Measurements from ENCODE around the gene ZBTB42. TPM values are rescaled to one million over a fixed set of nuclear protein-coding genes. Genes with fewer than 3 reads are reported as not detected.
"Not testable (repeated sequence)": the region's sequence is repeated elsewhere in the genome, so short reads cannot be mapped to it uniquely, and the experiment has no call there.

The ZBTB42 gene
- total RNA-seq, 1 experiment from 2014 or later: 5.5 TPM

DNA sequence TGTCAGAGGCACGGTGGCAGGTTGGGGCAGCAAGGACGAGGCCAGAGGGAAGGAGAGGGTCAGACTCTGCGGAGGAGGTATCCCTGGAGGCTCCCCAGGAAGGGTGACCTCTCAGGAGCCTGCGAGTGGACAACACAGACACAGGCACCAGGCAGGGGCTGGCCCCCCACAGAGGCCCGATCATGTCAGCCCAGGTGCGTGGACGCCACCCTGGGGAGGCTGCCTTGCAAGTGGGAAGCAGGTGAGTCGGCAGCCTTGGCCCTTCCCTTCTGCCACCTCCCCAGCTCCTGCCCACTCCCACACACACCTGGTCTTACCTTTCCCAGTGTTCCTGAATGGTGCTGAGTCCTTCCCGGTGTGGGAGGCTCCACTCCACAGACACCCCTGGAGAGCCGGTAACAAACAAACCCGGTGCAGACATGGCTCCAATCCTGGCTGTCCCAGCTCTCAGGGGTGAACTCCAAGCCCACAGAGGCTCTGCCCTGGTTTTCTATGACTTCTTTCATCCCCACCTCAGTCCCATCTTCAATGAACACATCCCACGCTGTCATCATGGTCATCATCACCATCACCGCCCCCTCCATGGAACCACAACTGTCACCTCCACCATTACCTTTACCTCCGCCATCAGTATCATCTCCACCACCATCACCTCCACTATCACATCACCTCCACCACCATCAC is 5.2 kb downstream of the ZBTB42 start:
- no peak for DNase-seq (ENCODE audit: low read depth)

GRCh38 chr14:104806625-104807465 is 5.9 kb downstream of the ZBTB42 start:
- DNase-seq (ENCODE audit: low read depth): no peak

- DNase-seq (ENCODE audit: low read depth): no peak
Observed at GRCh38 chr14:104808456-104808855, 7.6 kb downstream of the ZBTB42 start.

- DNase-seq (ENCODE audit: low read depth): no peak
Observed at GRCh38 chr14:104810316-104810715, 9.4 kb downstream of the ZBTB42 start.

DNA sequence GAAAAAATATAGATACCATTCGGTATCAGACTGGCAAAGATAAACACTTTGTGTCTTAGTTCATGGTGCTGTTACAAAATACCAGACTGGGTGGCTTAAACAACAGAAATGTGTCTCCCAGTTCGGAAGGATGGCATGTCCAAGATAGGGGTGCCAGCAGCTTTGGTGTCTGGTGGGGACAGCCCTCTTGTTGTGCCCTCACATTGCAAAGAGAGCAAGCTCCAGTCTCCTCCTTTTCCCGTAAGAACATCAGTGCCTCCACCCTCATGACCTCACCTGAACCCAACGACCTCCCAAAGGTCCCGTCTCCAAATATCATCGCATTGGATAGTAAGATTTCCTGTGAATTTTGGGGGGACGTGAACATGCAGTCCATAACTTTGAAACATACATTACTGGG is 12.4 kb downstream of the ZBTB42 start:
- no peak for DNase-seq (ENCODE audit: low read depth)

DNA sequence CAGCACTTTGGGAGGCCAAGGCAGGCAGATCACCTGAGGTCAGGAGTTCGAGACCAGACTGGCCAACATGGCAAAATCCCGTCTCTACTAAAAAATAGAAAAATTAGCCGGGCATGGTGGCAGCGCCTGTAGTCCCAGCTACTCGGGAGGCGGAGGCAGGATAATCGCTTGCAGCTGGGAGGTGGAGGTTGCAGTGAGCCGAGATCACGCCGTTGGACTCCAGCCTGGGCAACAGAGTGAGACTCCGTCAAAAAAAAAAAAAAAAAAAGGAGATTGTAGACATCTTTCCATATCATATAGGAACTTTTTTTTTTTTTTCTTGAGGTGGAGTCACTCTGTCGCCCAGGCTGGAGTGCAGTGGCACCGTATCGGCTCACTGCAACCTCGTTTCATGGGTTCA is 13.8 kb downstream of the ZBTB42 start:
- DNase-seq (ENCODE audit: low read depth): not testable (repeated sequence)

- no peak for DNase-seq (ENCODE audit: low read depth)
Observed at GRCh38 chr14:104816616-104816884, 15.6 kb downstream of the ZBTB42 start.

GRCh38 chr14:104817930-104818713 is 17.2 kb downstream of the ZBTB42 start:
- DNase-seq (ENCODE audit: low read depth): no peak

DNA sequence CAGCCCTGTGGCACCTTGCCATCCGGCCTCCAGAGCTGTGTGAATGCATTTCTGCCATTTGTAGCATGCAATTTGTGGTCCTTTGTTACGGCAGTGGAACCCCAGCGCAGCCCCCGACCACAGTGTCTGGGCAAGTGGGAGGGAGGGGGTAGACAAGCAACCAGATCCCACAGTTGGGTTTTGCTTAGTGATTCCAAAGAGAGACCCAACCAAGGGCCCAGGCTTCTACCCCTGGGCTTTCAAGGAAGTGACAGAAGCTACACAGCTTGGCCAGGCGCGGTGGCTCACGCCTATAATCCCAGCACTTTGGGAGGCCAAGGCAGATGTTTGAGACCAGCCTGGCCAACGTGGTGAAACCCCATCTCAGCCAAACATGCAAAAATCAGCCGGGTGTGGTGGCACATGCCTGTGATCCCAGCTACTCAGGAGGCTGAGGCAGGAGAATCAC is 17.8 kb downstream of the ZBTB42 start:
- DNase-seq (ENCODE audit: low read depth): no peak

- no peak for DNase-seq (ENCODE audit: low read depth)
Observed at GRCh38 chr14:104819361-104819781, 18.5 kb downstream of the ZBTB42 start.

GRCh38 chr14:104820669-104821228 is 19.8 kb downstream of the ZBTB42 start:
- peak; percentile 67 for DNase-seq (ENCODE audit: low read depth)

- no peak for DNase-seq (ENCODE audit: low read depth)
Observed at GRCh38 chr14:104821229-104821945, 20.5 kb downstream of the ZBTB42 start.

DNA sequence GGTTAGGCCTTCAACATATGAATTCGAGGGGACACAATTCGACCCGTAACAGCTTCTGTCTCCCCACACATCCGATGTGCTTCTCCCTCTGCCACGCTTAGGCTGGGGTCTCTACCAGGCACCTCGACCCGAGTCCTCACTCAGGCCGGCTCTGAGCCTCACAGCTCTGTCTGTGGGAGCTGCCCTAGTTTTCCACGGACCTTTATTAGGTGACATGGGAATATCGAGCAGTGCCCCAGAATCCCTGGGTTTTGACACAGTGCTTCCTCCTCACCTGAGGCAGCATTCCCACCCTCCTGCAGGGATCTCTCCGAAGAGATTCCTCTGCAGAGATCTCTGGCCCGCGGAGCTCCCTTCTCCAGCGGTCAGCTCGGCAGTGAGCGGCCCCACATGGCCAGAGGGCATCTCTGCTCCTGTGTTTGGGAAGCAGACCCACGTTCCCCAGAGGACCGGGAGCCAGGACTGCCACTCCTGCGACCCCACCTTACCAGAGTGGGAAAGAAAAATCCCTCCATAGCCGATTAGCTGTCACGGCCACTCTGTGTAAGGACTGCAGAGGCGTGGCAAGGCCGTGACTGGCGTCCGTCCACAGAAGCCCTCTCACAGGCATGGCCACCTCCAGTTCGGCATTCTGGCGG is 21.2 kb downstream of the ZBTB42 start:
- no peak for DNase-seq (ENCODE audit: low read depth)

- DNase-seq (ENCODE audit: low read depth): no peak
Observed at GRCh38 chr14:104822821-104823615, 22.1 kb downstream of the ZBTB42 start.

DNA sequence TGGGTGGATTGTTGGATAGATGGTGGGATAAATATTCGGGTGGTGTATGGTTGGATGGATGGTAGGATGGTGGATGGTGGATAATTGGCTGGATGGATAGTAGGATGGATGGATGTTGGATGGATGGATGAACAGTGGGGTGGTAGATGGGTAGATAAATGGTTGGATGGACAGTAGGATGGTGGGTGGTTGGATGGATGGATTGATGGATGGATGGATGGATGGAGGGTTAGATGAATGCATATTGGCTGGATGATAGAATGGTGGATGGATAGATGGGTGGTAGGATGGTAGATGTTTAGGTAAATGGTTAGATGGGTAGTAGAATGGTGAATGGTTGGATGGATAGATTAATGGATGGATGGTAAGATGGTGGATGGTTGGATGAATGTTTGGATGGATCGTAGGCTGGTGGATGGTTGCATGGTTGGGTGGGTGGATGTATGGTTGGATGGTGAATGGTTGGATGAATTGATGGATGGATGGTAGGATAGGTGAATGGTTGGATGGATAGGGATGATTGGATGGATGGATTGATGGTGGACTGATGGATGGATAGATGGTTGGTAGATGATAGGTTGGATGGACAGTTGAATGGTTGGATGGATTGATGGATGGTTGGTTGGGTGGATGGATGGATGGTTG is 23.6 kb downstream of the ZBTB42 start:
- DNase-seq (ENCODE audit: low read depth): no peak

- peak; percentile 52 for DNase-seq (ENCODE audit: low read depth)
Observed at GRCh38 chr14:104826189-104826860, 25.4 kb downstream of the ZBTB42 start.

DNA sequence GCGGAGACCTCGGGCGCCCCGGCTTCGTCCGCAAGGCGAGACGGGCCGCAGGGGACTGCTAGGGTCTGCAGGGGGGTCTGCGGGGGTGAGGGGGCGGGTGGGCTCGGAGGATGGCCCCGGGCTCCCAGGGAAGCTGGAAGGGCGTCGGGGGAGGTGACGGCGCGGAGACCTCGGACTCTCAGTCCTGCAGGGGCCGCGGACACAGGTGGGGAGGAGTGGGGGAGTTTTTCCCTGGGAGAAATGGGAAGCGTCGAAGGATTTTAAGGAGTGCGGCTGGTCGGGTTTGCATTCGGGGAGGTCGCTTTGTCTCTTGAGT is 25.9 kb downstream of the ZBTB42 start:
- no peak for DNase-seq (ENCODE audit: low read depth)

DNA sequence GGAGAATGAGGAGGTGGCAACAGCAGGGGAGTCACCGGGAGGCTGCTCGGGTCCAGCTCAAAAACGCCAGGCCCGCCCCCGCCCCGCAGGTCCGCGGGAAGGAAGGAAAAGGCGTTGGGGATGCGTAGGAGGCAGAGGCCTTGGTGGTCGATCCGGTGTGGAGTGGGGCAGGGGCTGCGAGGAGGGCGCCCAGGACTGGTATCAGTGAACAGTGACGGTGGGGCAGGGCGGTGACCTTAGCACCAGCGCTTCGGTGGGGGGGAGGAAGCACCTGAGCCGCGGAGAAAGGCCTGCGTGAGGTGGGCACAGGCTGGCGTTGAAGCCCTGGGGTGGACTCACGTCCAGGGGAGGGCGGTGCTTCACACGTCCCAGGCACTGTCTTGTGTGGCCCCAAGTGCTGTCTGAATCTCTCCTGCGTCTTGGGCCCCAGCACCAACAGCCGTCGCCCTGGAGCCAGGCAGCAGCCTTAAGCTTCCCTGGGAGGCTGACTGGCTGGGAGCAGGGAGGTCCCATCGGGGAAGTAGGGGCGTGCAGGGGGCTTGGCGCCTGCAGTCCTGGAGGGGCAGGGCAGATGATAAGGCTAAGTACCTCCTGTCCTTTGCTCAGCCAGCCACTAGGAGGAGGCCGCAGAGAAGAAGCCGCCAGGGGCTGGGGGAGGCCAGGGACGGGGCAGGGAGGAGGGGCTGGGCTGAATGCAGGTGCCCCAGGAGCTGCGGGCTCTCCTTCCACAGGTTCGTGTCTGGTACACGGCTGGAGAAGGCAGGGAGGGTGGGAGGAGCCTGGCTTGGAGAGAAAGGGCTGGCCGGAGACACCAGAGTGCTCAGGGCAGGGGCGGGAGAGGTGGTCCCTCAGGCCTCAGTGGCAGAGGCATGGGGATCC is 26.5 kb downstream of the ZBTB42 start:
- no peak for DNase-seq (ENCODE audit: low read depth)

Data from HT1080 (cell line).